Uterus (tissue), 2 donors: Measurements from ENCODE around the gene OPCML.

Experiments used
- CTCF ChIP-seq, 4 experiments: fragments of 200-600 bp in 2 of 4; fragments of 450-650 bp in 2 of 4; sonication (generic) in 2 of 4; IDR thresholded peaks; one replicate each; pipeline ENCODE4 v1.5.1; 2016 to 2019; ENCODE audit warnings: antibody characterized with exemption in 4 of 4, mild to moderate bottlenecking in 2 of 4, moderate library complexity in 1 of 4
- POLR2A ChIP-seq, 2 donors: fragments of 450-650 bp; IDR thresholded peaks; one replicate each; pipeline ENCODE4 v1.6.1; 2016; ENCODE audit warnings: antibody characterized with exemption in 2 of 2, mild to moderate bottlenecking in 1 of 2, moderate library complexity in 1 of 2

- TF ChIP-seq POLR2A (IDR thresholded peaks at IDR 0.05) (no peak), CTCF (IDR thresholded peaks at IDR 0.05) (no peak)
Measured at GRCh38 chr11:132840191-132840590, 692.1 kb downstream of the OPCML start.
